ENCODE measurements around the gene HECA. TPM values are rescaled to one million over a fixed set of nuclear protein-coding genes. Genes with fewer than 3 reads are reported as not detected.

HECA gene
- total RNA-seq, 3 donors from 2014 or later: 35.1 to 54.3 (median 49.3) TPM

DNA sequence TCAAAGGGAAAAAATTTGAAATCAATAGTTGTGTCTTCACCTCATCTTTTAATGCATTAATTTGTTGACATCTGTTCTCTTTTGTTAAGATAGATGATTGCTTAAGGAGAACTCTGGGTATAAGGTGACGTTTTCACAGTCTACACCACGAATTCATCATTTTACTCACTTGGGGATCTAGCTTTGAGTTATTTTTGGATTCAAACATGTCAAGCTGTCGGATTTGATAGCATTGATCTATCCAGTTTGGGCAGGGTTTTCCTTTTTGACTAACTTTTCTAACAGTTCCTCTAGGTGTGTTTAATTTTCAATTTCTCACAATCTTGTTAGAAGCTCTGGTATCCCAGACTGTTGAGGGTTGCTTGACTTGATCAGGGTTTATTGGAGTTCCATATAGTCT is 49.6 kb downstream of the HECA start:
- no peaks in the 10 kb centered on the region for H3K27me3 ChIP-seq
- H3K4me1 ChIP-seq: no peaks in the 10 kb centered on the region
- intact Hi-C loops (cut with DNase I; ENCODE audit: low total_unique reads): no loop called here
- DNase-seq (ENCODE audit: low spot score in 2 of 2): no peak
- no peak overlapping the region for H3K4me3 ChIP-seq
- no peak overlapping the region for H3K27ac ChIP-seq
- TF ChIP-seq POLR2A (IDR thresholded peaks at IDR 0.05) (no peak), POLR2AphosphoS5 (IDR thresholded peaks at IDR 0.05) (no peak)
- TF ChIP-seq, protein P1, sequence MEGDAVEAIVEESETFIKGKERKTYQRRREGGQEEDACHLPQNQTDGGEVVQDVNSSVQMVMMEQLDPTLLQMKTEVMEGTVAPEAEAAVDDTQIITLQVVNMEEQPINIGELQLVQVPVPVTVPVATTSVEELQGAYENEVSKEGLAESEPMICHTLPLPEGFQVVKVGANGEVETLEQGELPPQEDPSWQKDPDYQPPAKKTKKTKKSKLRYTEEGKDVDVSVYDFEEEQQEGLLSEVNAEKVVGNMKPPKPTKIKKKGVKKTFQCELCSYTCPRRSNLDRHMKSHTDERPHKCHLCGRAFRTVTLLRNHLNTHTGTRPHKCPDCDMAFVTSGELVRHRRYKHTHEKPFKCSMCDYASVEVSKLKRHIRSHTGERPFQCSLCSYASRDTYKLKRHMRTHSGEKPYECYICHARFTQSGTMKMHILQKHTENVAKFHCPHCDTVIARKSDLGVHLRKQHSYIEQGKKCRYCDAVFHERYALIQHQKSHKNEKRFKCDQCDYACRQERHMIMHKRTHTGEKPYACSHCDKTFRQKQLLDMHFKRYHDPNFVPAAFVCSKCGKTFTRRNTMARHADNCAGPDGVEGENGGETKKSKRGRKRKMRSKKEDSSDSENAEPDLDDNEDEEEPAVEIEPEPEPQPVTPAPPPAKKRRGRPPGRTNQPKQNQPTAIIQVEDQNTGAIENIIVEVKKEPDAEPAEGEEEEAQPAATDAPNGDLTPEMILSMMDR (IDR thresholded peaks at IDR 0.05): no peak
- H3K36me3 ChIP-seq: no peaks in the 10 kb centered on the region
- H3K9me3 ChIP-seq: no peaks in the 10 kb centered on the region

DNA sequence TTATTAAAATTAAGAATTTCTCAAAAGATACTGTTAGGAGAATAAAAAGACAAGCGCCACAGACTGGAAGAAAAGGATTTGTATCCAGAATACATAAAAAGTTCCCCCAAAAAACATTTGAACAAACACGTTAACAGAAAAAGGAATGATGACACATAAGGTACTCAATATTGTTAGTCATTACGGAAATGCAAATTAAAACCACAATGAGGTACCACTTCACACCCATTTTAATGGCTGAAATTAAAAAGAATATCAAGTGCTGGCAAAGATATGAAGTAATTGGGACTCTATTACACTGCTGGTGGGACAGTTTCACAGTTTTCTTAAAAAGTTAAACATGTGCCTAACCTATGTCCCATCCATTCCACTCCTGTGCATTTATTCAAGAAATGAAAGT is 51.4 kb downstream of the HECA start:
- intact Hi-C loops (cut with DNase I; ENCODE audit: low total_unique reads): no loop called here
- no peak overlapping the region for H3K4me3 ChIP-seq
- H3K36me3 ChIP-seq: no peaks in the 10 kb centered on the region
- TF ChIP-seq, protein P1 (IDR thresholded peaks at IDR 0.05): no peak
- TF ChIP-seq POLR2AphosphoS5 (IDR thresholded peaks at IDR 0.05) (no peak), POLR2A (IDR thresholded peaks at IDR 0.05) (no peak)
- H3K9me3 ChIP-seq: no peaks in the 10 kb centered on the region
- DNase-seq (ENCODE audit: low spot score in 2 of 2): no peak
- no peaks in the 10 kb centered on the region for H3K4me1 ChIP-seq
- H3K27me3 ChIP-seq: no peaks in the 10 kb centered on the region
- no peak overlapping the region for H3K27ac ChIP-seq

DNA sequence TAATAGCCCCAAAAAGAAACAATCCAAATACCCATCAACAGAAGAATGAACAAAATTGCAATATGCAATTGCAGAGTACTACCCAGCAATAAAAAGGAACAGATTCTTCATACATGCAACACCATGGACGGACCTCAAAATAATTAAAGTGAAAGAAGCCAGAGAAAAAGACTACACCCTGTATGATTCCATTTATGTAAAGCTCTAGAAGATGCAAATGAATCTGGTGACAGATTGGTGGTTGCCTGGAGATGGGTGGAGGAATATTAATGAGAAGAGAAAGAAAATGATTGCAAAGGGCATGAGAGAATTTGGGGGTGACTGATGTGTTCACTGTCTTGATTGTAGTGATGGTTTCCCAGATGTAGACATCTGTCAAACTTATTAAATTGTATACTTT is 51.8 kb downstream of the HECA start:
- no peaks in the 10 kb centered on the region for H3K9me3 ChIP-seq
- TF ChIP-seq POLR2A (IDR thresholded peaks at IDR 0.05) (no peak), POLR2AphosphoS5 (IDR thresholded peaks at IDR 0.05) (no peak)
- TF ChIP-seq, protein P1 (IDR thresholded peaks at IDR 0.05): no peak
- H3K4me1 ChIP-seq: no peaks in the 10 kb centered on the region
- intact Hi-C loops (cut with DNase I; ENCODE audit: low total_unique reads): no loop called here
- no peak overlapping the region for H3K4me3 ChIP-seq
- no peaks in the 10 kb centered on the region for H3K27me3 ChIP-seq
- H3K27ac ChIP-seq: no peak overlapping the region
- DNase-seq (ENCODE audit: low spot score in 2 of 2): no peak
- no peaks in the 10 kb centered on the region for H3K36me3 ChIP-seq

DNA sequence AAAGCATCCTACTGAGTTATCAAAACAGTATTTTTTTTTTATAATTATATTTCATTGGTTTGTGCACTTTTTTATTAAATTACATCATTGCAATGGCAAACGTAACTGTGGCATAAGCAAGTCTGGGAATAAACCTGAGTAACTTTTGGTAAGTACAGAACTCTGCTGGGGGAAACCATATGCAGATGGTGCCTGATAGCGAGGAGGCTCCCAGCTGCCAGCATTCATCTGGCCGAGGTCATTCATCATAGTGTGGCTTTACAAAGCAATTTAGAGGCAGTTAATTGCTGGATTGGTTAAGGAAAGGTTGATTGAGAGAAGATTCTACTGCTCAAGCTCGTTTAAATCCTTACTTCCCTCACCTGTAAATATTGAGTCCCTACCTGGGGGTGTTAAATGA is 52.6 kb downstream of the HECA start:
- intact Hi-C loops (cut with DNase I; ENCODE audit: low total_unique reads): no loop called here
- TF ChIP-seq, protein P1 (IDR thresholded peaks at IDR 0.05): no peak
- TF ChIP-seq POLR2AphosphoS5 (IDR thresholded peaks at IDR 0.05) (no peak), POLR2A (IDR thresholded peaks at IDR 0.05) (no peak)

DNA sequence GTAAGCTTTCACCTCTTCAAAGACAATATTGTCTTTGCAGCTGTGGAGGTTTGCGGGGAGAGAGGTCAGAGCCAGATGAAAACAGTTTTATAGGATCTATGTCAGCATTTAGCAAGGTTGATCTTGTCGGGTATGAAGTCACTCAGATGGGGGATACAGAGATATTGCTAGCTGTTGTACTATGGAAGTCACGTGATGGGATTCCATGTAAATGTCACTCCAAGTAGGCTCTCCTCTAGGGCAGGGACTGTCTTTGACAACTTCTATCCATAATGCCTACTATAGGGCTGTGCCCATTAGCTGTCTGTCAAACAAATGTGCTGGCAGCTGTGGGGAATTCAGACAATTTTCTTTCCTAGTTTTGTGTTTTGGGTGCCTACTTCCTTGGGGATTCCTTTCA is 54.8 kb downstream of the HECA start:
- no peaks in the 10 kb centered on the region for H3K36me3 ChIP-seq
- H3K4me1 ChIP-seq: no peaks in the 10 kb centered on the region
- no peak for DNase-seq (ENCODE audit: low spot score in 2 of 2)
- H3K9me3 ChIP-seq: no peaks in the 10 kb centered on the region
- H3K27me3 ChIP-seq: no peaks in the 10 kb centered on the region
- intact Hi-C loops (cut with DNase I; ENCODE audit: low total_unique reads): no loop called here
- no peak for TF ChIP-seq POLR2AphosphoS5 (IDR thresholded peaks at IDR 0.05)
- no peak for TF ChIP-seq POLR2A (IDR thresholded peaks at IDR 0.05)
- TF ChIP-seq, protein P1 (IDR thresholded peaks at IDR 0.05): no peak
- no peak overlapping the region for H3K27ac ChIP-seq
- no peak overlapping the region for H3K4me3 ChIP-seq

More for the DNA sequence above, 52.6 kb downstream of the HECA start:
- no peak for DNase-seq (ENCODE audit: low spot score in 2 of 2)
- H3K27ac ChIP-seq: no peak overlapping the region
- H3K4me1 ChIP-seq: no peaks in the 10 kb centered on the region
- H3K4me3 ChIP-seq: no peak overlapping the region
- H3K36me3 ChIP-seq: no peaks in the 10 kb centered on the region
- no peaks in the 10 kb centered on the region for H3K9me3 ChIP-seq
- H3K27me3 ChIP-seq: no peaks in the 10 kb centered on the region
